ENCODE results near the gene PLSCR1. TPM values are rescaled to one million over a fixed set of nuclear protein-coding genes. Genes with fewer than 3 reads are reported as not detected.

PLSCR1 gene
- total and polyA plus RNA-seq, 8 donors = 67.2 to 126 (median 84.9) TPM

- ATAC-seq = no peak
- Histone ChIP-seq H3K4me3 (no peak overlapping the region), H3K27me3 (no peaks in the 10 kb centered on the region), H3K4me1 (peaks cover 0 to 7% of the 10 kb centered on the region in 2 donors), H3K36me3 (no peaks in the 10 kb centered on the region), H3K9me3 (no peaks in the 10 kb centered on the region), H3K27ac (no peak overlapping the region)
- DNase-seq = no peak
- TF ChIP-seq CTCF (IDR thresholded peaks at IDR 0.05) = no peak
- intact Hi-C loops (cut with DNase I) = no loop called here
Measured at GRCh38 chr3:146470425-146470990, 73.9 kb downstream of the PLSCR1 start.

- Histone ChIP-seq H3K4me1 (peaks cover 0 to 7% of the 10 kb centered on the region in 2 donors), H3K27ac (peak within 1 kb of the TSS; percentile 73 to 78), H3K27me3 (no peaks in the 10 kb centered on the region), H3K36me3 (no peaks in the 10 kb centered on the region), H3K9me3 (no peaks in the 10 kb centered on the region), H3K4me3 (peak within 1 kb of the TSS; percentile 49 to 60)
- ATAC-seq (peak; percentile 99), DNase-seq (peak; percentile 46 to 93 (median 82))
- intact Hi-C loops (cut with DNase I) = no loop called here
- TF ChIP-seq CTCF (IDR thresholded peaks at IDR 0.05) = no peak
Measured at GRCh38 chr3:146469150-146470017, 75.0 kb downstream of the PLSCR1 start, which contains the start of gene PLSCR2. Gene PLSCR2, minus strand, starts transcription at chr3:146469561. Its CDS starts 9,657 bp downstream, at chr3:146459904.

- peak overlapping the region in 1 of 2 donors; percentile 60 for H3K4me3 ChIP-seq
- peak in 2 of 4 donors; percentile 48 to 54 for DNase-seq
Measured at GRCh38 chr3:146468671-146469149, 75.7 kb downstream of the PLSCR1 start.

GRCh38 chr3:146468234-146468633 is 76.2 kb downstream of the PLSCR1 start:
- no peak for TF ChIP-seq CTCF (IDR thresholded peaks at IDR 0.05)
- DNase-seq (peak in 2 of 4 donors; percentile 16 to 42), ATAC-seq (no peak)
- no peak overlapping the region for H3K4me3 ChIP-seq
- H3K27me3 ChIP-seq = no peaks in the 10 kb centered on the region
- no peaks in the 10 kb centered on the region for H3K36me3 ChIP-seq
- H3K27ac ChIP-seq = no peak overlapping the region
- intact Hi-C loops (cut with DNase I) = no loop called here
- peaks cover 0 to 7% of the 10 kb centered on the region in 2 donors for H3K4me1 ChIP-seq
- H3K9me3 ChIP-seq = no peaks in the 10 kb centered on the region

More at GRCh38 chr3:146468671-146469149, 75.7 kb downstream of the PLSCR1 start:
- Histone ChIP-seq H3K27ac (peak overlapping the region; percentile 73 to 78), H3K9me3 (no peaks in the 10 kb centered on the region), H3K27me3 (no peaks in the 10 kb centered on the region), H3K36me3 (no peaks in the 10 kb centered on the region), H3K4me1 (peaks cover 0 to 7% of the 10 kb centered on the region in 2 donors)
- no peak for ATAC-seq
- TF ChIP-seq CTCF (IDR thresholded peaks at IDR 0.05) = no peak
- intact Hi-C loops (cut with DNase I) = no loop called here

GRCh38 chr3:146466604-146467003 is 77.8 kb downstream of the PLSCR1 start:
- H3K4me3 ChIP-seq = no peak overlapping the region
- H3K27me3 ChIP-seq = no peaks in the 10 kb centered on the region
- peaks cover 0 to 7% of the 10 kb centered on the region in 2 donors for H3K4me1 ChIP-seq
- ATAC-seq (no peak), DNase-seq (no peak)
- intact Hi-C loops (cut with DNase I) = no loop called here
- no peaks in the 10 kb centered on the region for H3K9me3 ChIP-seq
- no peak for TF ChIP-seq CTCF (IDR thresholded peaks at IDR 0.05)
- no peaks in the 10 kb centered on the region for H3K36me3 ChIP-seq
- no peak overlapping the region for H3K27ac ChIP-seq

Data from left lung (tissue), 10 donors.